ENCODE data around the gene PSMD2. TPM values are rescaled to one million over a fixed set of nuclear protein-coding genes. Genes with fewer than 3 reads are reported as not detected.

Gene PSMD2
- total and polyA plus RNA-seq, 2 of the 8 experiments (the other 6 are each of a cell fraction or from before 2014, with no cell fraction given), result 350 to 363 TPM

DNA sequence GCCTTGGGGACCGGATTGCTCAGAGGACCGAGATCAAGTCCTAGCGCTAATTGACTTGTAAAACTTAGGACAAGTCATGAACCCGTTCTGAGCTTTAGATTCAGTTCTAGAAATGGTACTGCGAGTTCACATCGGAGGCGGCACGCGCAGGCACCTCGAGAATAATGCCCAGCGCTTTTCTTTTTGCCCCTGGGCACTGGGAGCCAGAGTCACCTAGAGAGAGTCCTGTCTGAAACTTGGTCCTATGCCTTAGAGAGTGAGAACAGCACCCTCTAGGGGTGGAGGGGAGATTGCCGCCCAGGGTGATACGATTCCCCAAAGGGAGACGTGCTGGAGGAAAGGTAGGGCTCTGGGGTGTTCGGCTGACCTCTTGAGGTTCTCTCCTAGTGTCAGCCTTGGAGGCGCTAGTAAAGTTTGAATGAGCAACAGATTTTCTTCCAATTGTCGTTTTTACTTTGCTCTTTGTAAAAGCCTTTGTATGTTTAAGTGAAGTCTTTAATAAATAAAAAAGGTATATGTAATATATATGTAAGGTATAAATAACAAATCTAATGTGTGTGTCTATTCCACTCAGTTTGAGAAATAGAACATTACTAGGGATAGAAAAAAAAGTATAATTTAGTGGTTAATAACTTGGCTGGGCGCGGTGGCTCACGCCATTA lies 48.7 kb upstream of the PSMD2 start:
- Histone ChIP-seq H3K9me3 (ENCODE audit: insufficient read depth in 2 of 2, low read depth in 1 of 2, low read length in 1 of 2) (no peaks in the 10 kb centered on the region), H3K36me3 (ENCODE audit: control insufficient read depth in 2 of 4, insufficient read depth in 4 of 4, low read length in 3 of 4) (peaks cover 2 to 4% (median 2%) of the 10 kb centered on the region in 4 experiments; a peak in 3 of 8 replicates), H3K4me3 (ENCODE audit: extremely low read depth in 1 of 4, insufficient read depth in 2 of 4, low read depth in 3 of 4, low read length in 4 of 4) (peak overlapping the region; percentile 71 to 89 (median 82)), H4K20me1 (replicated peaks in 1 of 2; ENCODE audit: control insufficient read depth in 1 of 2, insufficient read depth in 2 of 2, low read length in 2 of 2) (no peaks in the 10 kb centered on the region), H4K8ac (ENCODE audit: extremely low read depth, insufficient read depth, low read length) (no peak overlapping the region; the same call in 1 of the 2 replicates), H3K4ac (replicated peaks; ENCODE audit: insufficient read length, low read depth, low read length) (no peak overlapping the region), H3K23ac (ENCODE audit: insufficient read length) (no peak overlapping the region), H2BK12ac (ENCODE audit: low read depth, low read length) (no peak overlapping the region), H4K5ac (ENCODE audit: insufficient read length, low read depth, low read length) (no peak overlapping the region), H3K4me2 (ENCODE audit: insufficient read depth in 1 of 2, low read depth in 2 of 2, low read length in 2 of 2) (peak overlapping the region; percentile 75 to 94), H3K9ac (replicated peaks in 1 of 4; ENCODE audit: extremely low read depth in 1 of 4, low read depth in 3 of 4, low read length in 3 of 4) (peak overlapping the region; percentile 32 to 77 (median 58); a peak in 5 of 7 replicates), H3K23me2 (ENCODE audit: low read depth, low read length) (peaks cover 13% of the 10 kb centered on the region), H2BK20ac (ENCODE audit: low read length) (no peak overlapping the region), H3K4me1 (replicated peaks in 1 of 4; ENCODE audit: control insufficient read depth in 3 of 4, insufficient read depth in 4 of 4, low read length in 3 of 4) (no peaks in the 10 kb centered on the region), H2AFZ (ENCODE audit: low read length) (peak overlapping the region; percentile 71), H3K27me3 (replicated peaks in 1 of 4; ENCODE audit: control insufficient read depth in 3 of 4, extremely low read depth in 1 of 4, insufficient read depth in 3 of 4, low read length in 3 of 4) (no peaks in the 10 kb centered on the region; a peak in 1 of 7 replicates), H3K79me2 (ENCODE audit: control insufficient read depth in 1 of 2, insufficient read depth in 2 of 2, low read length in 2 of 2) (peaks cover 0 to 11% of the 10 kb centered on the region in 2 experiments; a peak in 3 of 4 replicates), H3K14ac (ENCODE audit: insufficient read length) (no peak overlapping the region), H2BK120ac (replicated peaks; ENCODE audit: low read depth, low read length) (no peak overlapping the region), H3K56ac (replicated peaks; ENCODE audit: insufficient read length, low read depth, low read length) (no peak overlapping the region), H2BK5ac (ENCODE audit: low read depth, low read length) (peak overlapping the region; percentile 79; the same call in 1 of the 2 replicates), H3K27ac (ENCODE audit: low read depth, low read length) (no peak overlapping the region), H2AK5ac (ENCODE audit: low read depth, low read length) (no peak overlapping the region), H3K18ac (ENCODE audit: extremely low read depth, low read length) (no peak overlapping the region; the same call in 1 of the 2 replicates), H4K91ac (replicated peaks; ENCODE audit: insufficient read length, low read length) (no peak overlapping the region), H3K79me1 (ENCODE audit: low read depth, low read length) (peaks cover 2% of the 10 kb centered on the region; the same call in 1 of the 2 replicates), H2BK15ac (ENCODE audit: low read length) (no peak overlapping the region)
- ChIA-PET POLR2A (ENCODE audit: partially characterized antibody) (interaction anchor here (0.7 to 3.8 kb wide), 10 partner anchors 9 to 114 kb away, joined by 3 to 13 read pairs (median 4); partner anchors contain the start of gene CAMK2N2), CTCF (ENCODE audit: partially characterized antibody) (interaction anchor here (0.7 to 14.0 kb wide), 36 partner anchors 9 to 355 kb away, joined by 3 to 136 read pairs (median 4); partner anchors contain the start of genes CAMK2N2, FAM131A and VWA5B2)
- FAIRE-seq (peak; percentile 78), DNase-seq (ENCODE audit: low read depth in 1 of 2, low spot score in 2 of 2) (peak; percentile 94 to 98)
- 16% methylated on average over 20 of the region's 20 CpGs; no CpG with 5 or more reads in 1 of the 2 experiments for WGBS, 2 experiments (ENCODE audit: extremely low coverage in 1 of 2, insufficient coverage in 1 of 2, insufficient read length in 1 of 2, insufficient replicate concordance in 2 of 2, low coverage in 1 of 2, low lambda C conversion rate in 2 of 2, missing lambda C conversion rate in 1 of 2)
- TF ChIP-seq TBP (IDR thresholded peaks at IDR 0.05; ENCODE audit: low read depth, low read length) (peak; percentile 50; the same call in 1 of the 2 replicates), PHF8 (conservative IDR thresholded peaks at IDR 0.05; ENCODE audit: low read depth, low read length) (no peak), EZH2 (IDR thresholded peaks at IDR 0.05; ENCODE audit: low read depth, low read length, severe bottlenecking) (no peak), CBX8 (IDR thresholded peaks at IDR 0.05; ENCODE audit: borderline replicate concordance, low read depth, low read length) (no peak), CREB1 (IDR thresholded peaks at IDR 0.05) (peak; percentile 37; the same call in 1 of the 2 replicates), EP300 (IDR thresholded peaks at IDR 0.05; ENCODE audit: borderline replicate concordance in 1 of 2, low read depth in 2 of 2, low read length in 2 of 2) (no peak), SIN3A (conservative IDR thresholded peaks at IDR 0.05 in 1 of 2, IDR thresholded peaks at IDR 0.05 in 1 of 2; ENCODE audit: low read depth in 1 of 2, low read length in 2 of 2) (peak in 1 of 2 experiments; percentile 84; a peak in 2 of 4 replicates)
- TF ChIP-seq, protein P1, sequence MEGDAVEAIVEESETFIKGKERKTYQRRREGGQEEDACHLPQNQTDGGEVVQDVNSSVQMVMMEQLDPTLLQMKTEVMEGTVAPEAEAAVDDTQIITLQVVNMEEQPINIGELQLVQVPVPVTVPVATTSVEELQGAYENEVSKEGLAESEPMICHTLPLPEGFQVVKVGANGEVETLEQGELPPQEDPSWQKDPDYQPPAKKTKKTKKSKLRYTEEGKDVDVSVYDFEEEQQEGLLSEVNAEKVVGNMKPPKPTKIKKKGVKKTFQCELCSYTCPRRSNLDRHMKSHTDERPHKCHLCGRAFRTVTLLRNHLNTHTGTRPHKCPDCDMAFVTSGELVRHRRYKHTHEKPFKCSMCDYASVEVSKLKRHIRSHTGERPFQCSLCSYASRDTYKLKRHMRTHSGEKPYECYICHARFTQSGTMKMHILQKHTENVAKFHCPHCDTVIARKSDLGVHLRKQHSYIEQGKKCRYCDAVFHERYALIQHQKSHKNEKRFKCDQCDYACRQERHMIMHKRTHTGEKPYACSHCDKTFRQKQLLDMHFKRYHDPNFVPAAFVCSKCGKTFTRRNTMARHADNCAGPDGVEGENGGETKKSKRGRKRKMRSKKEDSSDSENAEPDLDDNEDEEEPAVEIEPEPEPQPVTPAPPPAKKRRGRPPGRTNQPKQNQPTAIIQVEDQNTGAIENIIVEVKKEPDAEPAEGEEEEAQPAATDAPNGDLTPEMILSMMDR (IDR thresholded peaks at IDR 0.05; ENCODE audit: control extremely low read depth in 1 of 3, insufficient read depth in 1 of 3, low read depth in 1 of 3, low read length in 3 of 3), result peak; percentile 90 to 97 (median 91)

Measured in H1 (cell line).